ENCODE measurements around the gene FOXO6. TPM values are rescaled to one million over a fixed set of nuclear protein-coding genes. Genes with fewer than 3 reads are reported as not detected.

The FOXO6 gene
- polyA plus RNA-seq, 4 donors, result 0.34 to 4.1 TPM; not detected in 2

DNA sequence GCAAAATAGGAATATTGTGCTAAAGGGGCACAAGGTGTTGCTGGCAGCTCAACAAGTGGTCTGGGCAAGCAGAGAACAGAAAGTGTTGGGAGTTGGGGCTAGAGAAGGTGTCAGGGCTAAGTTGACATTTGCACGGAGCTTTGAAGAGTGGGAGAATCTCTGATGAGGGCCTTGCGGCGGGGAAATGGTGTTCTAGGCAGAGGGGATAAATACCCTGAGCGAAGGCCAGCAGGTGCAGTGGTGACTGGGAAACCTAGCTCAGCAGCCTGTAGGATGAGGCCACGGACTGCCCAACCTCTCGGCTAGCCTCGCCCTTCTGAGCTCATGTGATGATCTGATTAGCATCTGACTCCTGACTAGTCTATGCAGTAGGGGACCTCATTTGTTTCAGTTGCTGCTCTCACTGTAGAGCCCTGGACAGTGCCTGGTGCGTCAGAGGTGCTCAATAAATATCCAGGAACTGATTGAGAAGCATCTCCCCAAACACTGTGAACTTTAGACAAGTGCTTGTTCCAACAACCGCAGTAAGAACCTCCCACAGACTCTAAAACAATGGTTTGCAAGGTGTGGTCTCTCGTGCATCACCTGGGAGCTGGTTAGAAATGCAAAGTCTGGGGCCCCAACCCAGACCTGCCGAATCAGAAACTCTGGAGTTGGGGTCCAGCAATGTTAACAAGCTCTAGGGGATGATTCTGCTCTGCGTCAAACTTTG, 1.0 kb upstream of the FOXO6 start:
- FAIRE-seq (no peak), DNase-seq (peak; percentile 52 to 78)
- 23 to 51% (median 33%) methylated on average over 12 of the region's 12 CpGs for WGBS, 3 donors

GRCh38 chr1:41361495-41362356, 492 bp downstream of the FOXO6 start:
- peak; percentile 33 to 77 for DNase-seq
- 0 to 1% (median 0%) methylated on average over 57 to 113 of the region's 113 CpGs for WGBS, 3 donors
- peaks cover 3 to 55% (median 5%) of the 10 kb centered on the region in 3 donors for H3K4me1 ChIP-seq (ENCODE audit: control insufficient read depth in 3 of 3, insufficient read depth in 2 of 3, low read depth in 1 of 3, low read length in 2 of 3)
- no peak for FAIRE-seq
- H3K9me3 ChIP-seq (ENCODE audit: control insufficient read depth in 2 of 2, insufficient read depth in 1 of 2, low read depth in 1 of 2, low read length in 1 of 2), result no peaks in the 10 kb centered on the region
- no peak overlapping the region for H3K27ac ChIP-seq (ENCODE audit: low read depth in 1 of 3, low read length in 2 of 3)
- peaks cover 0 to 21% (median 6%) of the 10 kb centered on the region in 3 donors for H3K27me3 ChIP-seq (ENCODE audit: control insufficient read depth in 3 of 3, insufficient read depth in 3 of 3, low read length in 3 of 3)
- peak overlapping the region; percentile 27 to 54 (median 39) for H3K4me3 ChIP-seq (ENCODE audit: low read depth in 1 of 3, low read length in 3 of 3)
- H3K36me3 ChIP-seq (ENCODE audit: control insufficient read depth in 3 of 3, insufficient read depth in 2 of 3, low read depth in 1 of 3, low read length in 3 of 3), result peaks cover 0 to 4% (median 0%) of the 10 kb centered on the region in 3 donors

More for the DNA sequence above, 1.0 kb upstream of the FOXO6 start:
- H3K27me3 ChIP-seq (ENCODE audit: control insufficient read depth in 3 of 3, insufficient read depth in 3 of 3, low read length in 3 of 3), result peaks cover 0 to 18% (median 6%) of the 10 kb centered on the region in 3 donors
- H3K9me3 ChIP-seq (ENCODE audit: control insufficient read depth in 2 of 2, insufficient read depth in 1 of 2, low read depth in 1 of 2, low read length in 1 of 2), result no peaks in the 10 kb centered on the region
- peaks cover 2 to 46% (median 3%) of the 10 kb centered on the region in 3 donors for H3K4me1 ChIP-seq (ENCODE audit: control insufficient read depth in 3 of 3, insufficient read depth in 2 of 3, low read depth in 1 of 3, low read length in 2 of 3)
- H3K36me3 ChIP-seq (ENCODE audit: control insufficient read depth in 3 of 3, insufficient read depth in 2 of 3, low read depth in 1 of 3, low read length in 3 of 3), result peaks cover 0 to 4% (median 0%) of the 10 kb centered on the region in 3 donors
- peak overlapping the region in 1 of 3 donors; percentile 31 for H3K27ac ChIP-seq (ENCODE audit: low read depth in 1 of 3, low read length in 2 of 3)
- peak overlapping the region in 1 of 3 donors; percentile 7 for H3K4me3 ChIP-seq (ENCODE audit: low read depth in 1 of 3, low read length in 3 of 3)

GRCh38 chr1:41362357-41362721, 1.1 kb downstream of the FOXO6 start:
- no peak overlapping the region for H3K27ac ChIP-seq (ENCODE audit: low read depth in 1 of 3, low read length in 2 of 3)
- peaks cover 0 to 4% (median 0%) of the 10 kb centered on the region in 3 donors for H3K36me3 ChIP-seq (ENCODE audit: control insufficient read depth in 3 of 3, insufficient read depth in 2 of 3, low read depth in 1 of 3, low read length in 3 of 3)
- DNase-seq (no peak), FAIRE-seq (no peak)
- peaks cover 0 to 25% (median 6%) of the 10 kb centered on the region in 3 donors for H3K27me3 ChIP-seq (ENCODE audit: control insufficient read depth in 3 of 3, insufficient read depth in 3 of 3, low read length in 3 of 3)
- WGBS, 3 donors, result 6 to 9% (median 7%) methylated on average over 17 to 20 of the region's 20 CpGs
- peak overlapping the region in 2 of 3 donors; percentile 39 to 54 for H3K4me3 ChIP-seq (ENCODE audit: low read depth in 1 of 3, low read length in 3 of 3)
- peaks cover 3 to 57% (median 6%) of the 10 kb centered on the region in 3 donors for H3K4me1 ChIP-seq (ENCODE audit: control insufficient read depth in 3 of 3, insufficient read depth in 2 of 3, low read depth in 1 of 3, low read length in 2 of 3)
- no peaks in the 10 kb centered on the region for H3K9me3 ChIP-seq (ENCODE audit: control insufficient read depth in 2 of 2, insufficient read depth in 1 of 2, low read depth in 1 of 2, low read length in 1 of 2)

GRCh38 chr1:41362749-41363590, 1.7 kb downstream of the FOXO6 start:
- peaks cover 3 to 51% (median 6%) of the 10 kb centered on the region in 3 donors for H3K4me1 ChIP-seq (ENCODE audit: control insufficient read depth in 3 of 3, insufficient read depth in 2 of 3, low read depth in 1 of 3, low read length in 2 of 3)
- peak overlapping the region in 1 of 3 donors; percentile 39 for H3K4me3 ChIP-seq (ENCODE audit: low read depth in 1 of 3, low read length in 3 of 3)
- WGBS, 3 donors, result 51 to 61% (median 61%) methylated on average over 8 of the region's 8 CpGs

GRCh38 chr1:41363591-41364320, 2.5 kb downstream of the FOXO6 start:
- peaks cover 0 to 25% (median 7%) of the 10 kb centered on the region in 3 donors for H3K27me3 ChIP-seq (ENCODE audit: control insufficient read depth in 3 of 3, insufficient read depth in 3 of 3, low read length in 3 of 3)
- WGBS, 3 donors, result 94 to 97% (median 94%) methylated on average over 4 of the region's 4 CpGs
- H3K4me3 ChIP-seq (ENCODE audit: low read depth in 1 of 3, low read length in 3 of 3), result no peak overlapping the region
- peaks cover 0 to 4% (median 0%) of the 10 kb centered on the region in 3 donors for H3K36me3 ChIP-seq (ENCODE audit: control insufficient read depth in 3 of 3, insufficient read depth in 2 of 3, low read depth in 1 of 3, low read length in 3 of 3)
- FAIRE-seq, result no peak
- H3K4me1 ChIP-seq (ENCODE audit: control insufficient read depth in 3 of 3, insufficient read depth in 2 of 3, low read depth in 1 of 3, low read length in 2 of 3), result peaks cover 3 to 44% (median 6%) of the 10 kb centered on the region in 3 donors
- no peaks in the 10 kb centered on the region for H3K9me3 ChIP-seq (ENCODE audit: control insufficient read depth in 2 of 2, insufficient read depth in 1 of 2, low read depth in 1 of 2, low read length in 1 of 2)
- no peak for DNase-seq
- no peak overlapping the region for H3K27ac ChIP-seq (ENCODE audit: low read depth in 1 of 3, low read length in 2 of 3)

More at GRCh38 chr1:41362749-41363590, 1.7 kb downstream of the FOXO6 start:
- H3K9me3 ChIP-seq (ENCODE audit: control insufficient read depth in 2 of 2, insufficient read depth in 1 of 2, low read depth in 1 of 2, low read length in 1 of 2), result no peaks in the 10 kb centered on the region
- H3K27ac ChIP-seq (ENCODE audit: low read depth in 1 of 3, low read length in 2 of 3), result no peak overlapping the region
- H3K27me3 ChIP-seq (ENCODE audit: control insufficient read depth in 3 of 3, insufficient read depth in 3 of 3, low read length in 3 of 3), result peaks cover 0 to 25% (median 6%) of the 10 kb centered on the region in 3 donors
- FAIRE-seq (no peak), DNase-seq (no peak)
- H3K36me3 ChIP-seq (ENCODE audit: control insufficient read depth in 3 of 3, insufficient read depth in 2 of 3, low read depth in 1 of 3, low read length in 3 of 3), result peaks cover 0 to 4% (median 0%) of the 10 kb centered on the region in 3 donors

DNA sequence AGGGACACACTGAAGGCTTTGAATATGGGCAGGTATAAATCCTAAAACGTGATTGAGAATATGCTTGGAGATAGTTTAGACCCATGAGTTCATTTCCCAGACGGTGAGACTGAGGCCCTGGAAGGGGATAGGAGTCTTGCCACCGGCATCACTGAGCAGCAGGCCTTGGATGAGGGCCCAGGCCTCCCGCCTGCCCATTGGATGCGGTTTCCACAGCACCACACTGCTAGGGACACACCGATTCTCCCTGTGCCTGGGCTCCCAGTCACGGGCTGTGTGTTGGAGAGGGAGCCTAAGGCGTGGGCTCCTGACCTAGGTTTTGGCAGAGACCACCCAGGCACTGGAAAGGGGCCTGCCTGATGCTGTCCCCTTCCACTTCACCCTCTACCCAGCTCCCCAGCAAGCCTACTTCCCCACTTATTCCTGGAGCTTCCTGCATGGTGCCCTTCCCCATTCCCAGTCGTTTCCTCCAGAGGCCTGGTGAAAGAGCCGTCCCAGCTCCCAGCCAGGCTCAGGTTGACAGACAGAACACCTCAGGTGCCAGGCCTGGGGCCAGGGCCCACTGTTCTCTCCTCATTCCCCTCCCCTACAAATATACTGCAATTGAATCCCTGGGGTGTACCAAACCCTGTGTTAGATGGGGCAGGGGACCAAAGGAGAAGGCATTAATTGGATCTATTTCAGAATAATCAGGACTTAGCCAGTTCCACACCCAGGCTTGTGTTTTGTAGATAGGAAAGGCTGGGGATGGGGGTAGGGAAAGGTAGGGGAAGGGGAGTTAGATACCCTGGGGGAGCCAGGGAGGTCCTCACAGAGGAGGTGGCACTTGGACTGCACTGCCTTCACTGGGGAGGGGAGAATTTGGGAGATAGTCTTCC, 3.4 kb downstream of the FOXO6 start:
- DNase-seq, result no peak
- H3K4me3 ChIP-seq (ENCODE audit: low read depth in 1 of 3, low read length in 3 of 3), result no peak overlapping the region
- FAIRE-seq, result no peak
- no peaks in the 10 kb centered on the region for H3K9me3 ChIP-seq (ENCODE audit: control insufficient read depth in 2 of 2, insufficient read depth in 1 of 2, low read depth in 1 of 2, low read length in 1 of 2)
- peak overlapping the region in 1 of 3 donors; percentile 56 for H3K27ac ChIP-seq (ENCODE audit: low read depth in 1 of 3, low read length in 2 of 3)
- H3K36me3 ChIP-seq (ENCODE audit: control insufficient read depth in 3 of 3, insufficient read depth in 2 of 3, low read depth in 1 of 3, low read length in 3 of 3), result peaks cover 0 to 4% (median 0%) of the 10 kb centered on the region in 3 donors
- H3K4me1 ChIP-seq (ENCODE audit: control insufficient read depth in 3 of 3, insufficient read depth in 2 of 3, low read depth in 1 of 3, low read length in 2 of 3), result peaks cover 3 to 38% (median 6%) of the 10 kb centered on the region in 3 donors
- WGBS, 3 donors, result 76 to 78% (median 78%) methylated on average over 10 of the region's 10 CpGs
- H3K27me3 ChIP-seq (ENCODE audit: control insufficient read depth in 3 of 3, insufficient read depth in 3 of 3, low read length in 3 of 3), result peaks cover 0 to 25% (median 10%) of the 10 kb centered on the region in 3 donors

GRCh38 chr1:41365320-41365633, 4.0 kb downstream of the FOXO6 start:
- DNase-seq (no peak), FAIRE-seq (no peak)
- Histone ChIP-seq H3K9me3 (ENCODE audit: control insufficient read depth in 2 of 2, insufficient read depth in 1 of 2, low read depth in 1 of 2, low read length in 1 of 2) (no peaks in the 10 kb centered on the region), H3K4me3 (ENCODE audit: low read depth in 1 of 3, low read length in 3 of 3) (no peak overlapping the region), H3K4me1 (ENCODE audit: control insufficient read depth in 3 of 3, insufficient read depth in 2 of 3, low read depth in 1 of 3, low read length in 2 of 3) (peaks cover 3 to 32% (median 6%) of the 10 kb centered on the region in 3 donors), H3K27ac (ENCODE audit: low read depth in 1 of 3, low read length in 2 of 3) (peak overlapping the region in 1 of 3 donors; percentile 56), H3K36me3 (ENCODE audit: control insufficient read depth in 3 of 3, insufficient read depth in 2 of 3, low read depth in 1 of 3, low read length in 3 of 3) (peaks cover 0 to 4% (median 0%) of the 10 kb centered on the region in 3 donors), H3K27me3 (ENCODE audit: control insufficient read depth in 3 of 3, insufficient read depth in 3 of 3, low read length in 3 of 3) (peaks cover 0 to 25% (median 10%) of the 10 kb centered on the region in 3 donors)
